Sigmoid colon (tissue), 7 donors: ENCODE measurements around the gene LEFTY2. TPM values are rescaled to one million over a fixed set of nuclear protein-coding genes. Genes with fewer than 3 reads are reported as not detected.

Experiments
- DNase-seq: peaks from one replicate; pipeline ENCODE4 v3.0.0-alpha.2; 2019
- H3K27ac ChIP-seq, 4 donors: fragments of 200-600 bp; sonication (generic); one replicate each; pipeline ENCODE4 v1.5.1; 2016 to 2019; ENCODE audit warnings: mild to moderate bottlenecking in 1 of 4
- H3K27me3 ChIP-seq, 3 donors: fragments of 200-600 bp; sonication (generic); one replicate each; pipeline ENCODE4 v1.5.1; 2019; ENCODE audit warnings: mild to moderate bottlenecking in 1 of 3
- H3K36me3 ChIP-seq, 4 donors: fragments of 200-600 bp; sonication (generic); one replicate each; pipeline ENCODE4 v1.5.1; 2016 to 2019
- H3K4me1 ChIP-seq, 4 donors: fragments of 200-600 bp; sonication (generic); one replicate each; pipeline ENCODE4 v1.5.1; 2017 to 2019
- H3K4me3 ChIP-seq, 4 donors: fragments of 200-600 bp; sonication (generic); one replicate each; pipeline ENCODE4 v1.5.1; 2017 to 2019; ENCODE audit warnings: mild to moderate bottlenecking in 2 of 4, moderate library complexity in 1 of 4
- H3K9me3 ChIP-seq, 4 donors: fragments of 200-600 bp in 3 of 4; sonication (generic) in 3 of 4; one replicate each; pipeline versions ENCODE4 v1.5.1 to v1.6.1; 2013 to 2019
- CTCF ChIP-seq, 4 experiments: fragments of 450-650 bp in 3 of 4; fragments of 200-600 bp in 1 of 4; IDR thresholded peaks; one replicate each; pipeline ENCODE4 v1.5.1; 2016 to 2019; ENCODE audit warnings: antibody characterized with exemption in 4 of 4, mild to moderate bottlenecking in 3 of 4, moderate library complexity in 2 of 4
- EP300 ChIP-seq, 4 donors: sonication (generic); formaldehyde crosslinking; IDR thresholded peaks; one replicate each; pipeline ENCODE4 v1.6.1; 2017; ENCODE audit warnings: antibody characterized with exemption in 4 of 4
- POLR2A ChIP-seq, 2 donors: fragments of 450-650 bp; IDR thresholded peaks; one replicate each; pipeline ENCODE4 v1.6.1; 2016; ENCODE audit warnings: antibody characterized with exemption in 2 of 2, mild to moderate bottlenecking in 2 of 2, moderate library complexity in 2 of 2
- POLR2AphosphoS5 ChIP-seq, 4 donors: sonication (generic); formaldehyde crosslinking; IDR thresholded peaks; one replicate each; pipeline ENCODE4 v1.6.1; 2017; ENCODE audit warnings: antibody characterized with exemption in 4 of 4
- WGBS, 2 donors: extraction: QIAGEN DNeasy Blood & Tissue Kit; methylation state at CpG; one replicate each; pipeline ENCODE4 v1.1.7; 2013; 5-methylcytosine and 5-hydroxymethylcytosine counted together
- intact Hi-C: fragments of 100-400 bp; cut with DNase I; formaldehyde crosslinking; loops from one replicate; pipeline ENCODE4 v1.15.1; 2023
- polyA plus RNA-seq, 3 donors: library from polyadenylated mRNA; stranded (reverse); fragments of 200-250 nt; gene quantifications; one replicate each; pipeline ENCODE4 v1.2.3, GENCODE V29; 2013
- total RNA-seq, 4 donors: library from RNA; depleted of rRNA; stranded (reverse); fragments of >200 nt; gene quantifications; one replicate each; pipeline ENCODE4 v1.1.0, GENCODE V29; 2016
- donor health status: healthy with polysubstance abuse.
- donor health status: Bipolar disorder and iron deficiency.
- donor health status: healthy.

Gene LEFTY2
- total and polyA plus RNA-seq, 7 donors, result 0.71 to 15.6 (median 3.0) TPM; not detected in 3

GRCh38 chr1:225923692-225924555 is 17.1 kb downstream of the LEFTY2 start, which contains the start of gene PYCR2:
Gene PYCR2, minus strand, starts transcription at chr1:225924250. Its CDS starts 140 bp downstream, at chr1:225924110.
- WGBS, 2 donors, result 0% methylated on average over 80 of the region's 80 CpGs

GRCh38 chr1:225923381-225923691 is 17.7 kb downstream of the LEFTY2 start:
- 0 to 2% methylated on average over 8 of the region's 8 CpGs for WGBS, 2 donors

More at GRCh38 chr1:225923692-225924555, 17.1 kb downstream of the LEFTY2 start, which contains the start of gene PYCR2:
- H3K27ac ChIP-seq, result peak within 1 kb of the TSS; percentile 90 to 96 (median 93)
- no peaks in the 10 kb centered on the region for H3K27me3 ChIP-seq
- no peaks in the 10 kb centered on the region for H3K9me3 ChIP-seq
- peaks cover 0 to 37% (median 34%) of the 10 kb centered on the region in 4 donors for H3K4me1 ChIP-seq
- peak within 1 kb of the TSS; percentile 72 to 96 (median 79) for H3K4me3 ChIP-seq
- intact Hi-C loops, result loop anchor here (2.0 to 5.0 kb wide), 6 partner anchors 41 to 497 kb away; partner anchors contain the start of genes H3-3A, LBR, SDE2 and SRP9
- DNase-seq, result peak; percentile 98
- TF ChIP-seq POLR2AphosphoS5 (IDR thresholded peaks at IDR 0.05), result peak; percentile 84 to 97 (median 94)
- TF ChIP-seq POLR2A (IDR thresholded peaks at IDR 0.05), result peak; percentile 73
- no peak for TF ChIP-seq EP300 (IDR thresholded peaks at IDR 0.05)
- TF ChIP-seq CTCF (IDR thresholded peaks at IDR 0.05), result no peak
- peaks cover 0 to 18% (median 10%) of the 10 kb centered on the region in 4 donors for H3K36me3 ChIP-seq

DNA sequence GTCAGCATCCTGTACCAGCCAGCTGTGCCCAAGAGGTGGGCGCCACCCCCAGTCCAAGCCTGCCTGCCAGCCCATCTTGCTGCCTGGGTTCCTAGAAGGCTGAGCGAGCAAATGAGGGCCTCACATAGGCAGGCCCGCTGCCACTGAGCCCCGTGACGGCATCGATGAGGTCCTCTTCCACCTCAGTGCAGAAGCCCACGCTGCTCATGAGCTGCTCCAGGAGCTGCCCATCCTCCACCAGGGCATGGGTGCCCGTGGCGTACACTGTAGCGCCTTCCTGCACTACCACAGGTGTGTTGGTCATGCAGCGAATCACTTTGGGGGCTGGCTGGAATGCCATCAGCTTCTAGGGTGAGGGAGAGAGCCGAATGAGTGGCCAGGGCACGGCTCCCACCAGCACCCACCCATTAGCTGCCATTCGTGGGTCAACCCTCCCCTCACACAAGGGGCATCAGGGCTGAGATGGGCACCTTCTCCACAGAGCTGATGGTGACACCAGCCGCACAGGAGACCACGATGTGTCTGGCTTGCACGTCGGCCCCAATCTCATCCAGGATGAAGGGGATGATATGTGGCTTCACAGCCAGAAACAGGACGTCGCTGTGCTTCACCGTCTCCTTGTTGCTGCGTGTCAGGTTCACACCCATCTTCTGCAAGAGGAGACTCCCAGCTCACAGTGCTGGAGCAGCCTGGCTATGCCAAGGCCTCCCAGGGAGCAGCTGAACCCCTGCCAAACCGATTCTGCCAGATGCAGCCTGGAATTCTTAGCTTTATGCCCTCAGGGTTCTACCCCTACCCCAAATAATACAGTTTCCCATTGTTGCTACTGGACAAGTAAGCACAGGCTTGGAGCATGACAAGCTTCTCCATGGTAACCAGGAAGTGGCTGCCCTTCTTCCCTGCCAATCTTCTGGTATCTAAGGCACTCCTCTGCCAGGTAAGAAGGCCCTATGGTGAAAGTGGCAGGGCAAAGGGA is 19.0 kb downstream of the LEFTY2 start:
- Histone ChIP-seq H3K4me3 (no peak overlapping the region), H3K27ac (no peak overlapping the region), H3K4me1 (peaks cover 0 to 37% (median 34%) of the 10 kb centered on the region in 4 donors), H3K9me3 (no peaks in the 10 kb centered on the region), H3K36me3 (peaks cover 0 to 37% (median 12%) of the 10 kb centered on the region in 4 donors), H3K27me3 (no peaks in the 10 kb centered on the region)
- WGBS, 2 donors, result 89 to 93% methylated on average over 23 of the region's 23 CpGs
- DNase-seq, result no peak
- no peak for TF ChIP-seq POLR2A (IDR thresholded peaks at IDR 0.05)
- no peak for TF ChIP-seq EP300 (IDR thresholded peaks at IDR 0.05)
- no peak for TF ChIP-seq POLR2AphosphoS5 (IDR thresholded peaks at IDR 0.05)
- TF ChIP-seq CTCF (IDR thresholded peaks at IDR 0.05), result no peak
- intact Hi-C loops, result loop anchor here (5.0 kb wide), 4 partner anchors 55 to 495 kb away; partner anchors contain the start of genes H3-3A, LBR and SRP9

More at GRCh38 chr1:225923381-225923691, 17.7 kb downstream of the LEFTY2 start:
- H3K36me3 ChIP-seq, result peaks cover 0 to 24% (median 10%) of the 10 kb centered on the region in 4 donors
- H3K27ac ChIP-seq, result peak overlapping the region; percentile 90 to 96 (median 93)
- H3K27me3 ChIP-seq, result no peaks in the 10 kb centered on the region
- no peak for DNase-seq
- H3K9me3 ChIP-seq, result no peaks in the 10 kb centered on the region
- H3K4me1 ChIP-seq, result peaks cover 0 to 37% (median 34%) of the 10 kb centered on the region in 4 donors
- no peak for TF ChIP-seq EP300 (IDR thresholded peaks at IDR 0.05)
- H3K4me3 ChIP-seq, result peak overlapping the region; percentile 72 to 96 (median 79)
- intact Hi-C loops, result loop anchor here (5.0 kb wide), 4 partner anchors 54 to 496 kb away; partner anchors contain the start of genes H3-3A, LBR and SRP9

GRCh38 chr1:225919906-225920305 is 21.1 kb downstream of the LEFTY2 start:
- Histone ChIP-seq H3K4me1 (peaks cover 0 to 37% (median 33%) of the 10 kb centered on the region in 4 donors), H3K4me3 (no peak overlapping the region), H3K36me3 (peaks cover 0 to 50% (median 12%) of the 10 kb centered on the region in 4 donors), H3K27me3 (no peaks in the 10 kb centered on the region), H3K27ac (peak overlapping the region in 3 of 4 donors; percentile 68 to 74 (median 72)), H3K9me3 (no peaks in the 10 kb centered on the region)
- intact Hi-C loops, result loop anchor here (5.0 kb wide), 4 partner anchors 57 to 493 kb away; partner anchors contain the start of genes H3-3A, LBR and SRP9
- TF ChIP-seq POLR2AphosphoS5 (IDR thresholded peaks at IDR 0.05) (peak in 3 of 4 donors; percentile 11 to 45 (median 40)), POLR2A (IDR thresholded peaks at IDR 0.05) (no peak)
- WGBS, 2 donors, result 29 to 48% methylated on average over 5 of the region's 5 CpGs
- peak; percentile 92 for DNase-seq

GRCh38 chr1:225918280-225918679 is 22.7 kb downstream of the LEFTY2 start:
- H3K27ac ChIP-seq, result no peak overlapping the region
- H3K36me3 ChIP-seq, result peaks cover 0 to 55% (median 12%) of the 10 kb centered on the region in 4 donors
- no peak overlapping the region for H3K4me3 ChIP-seq
- H3K9me3 ChIP-seq, result no peaks in the 10 kb centered on the region
- no peaks in the 10 kb centered on the region for H3K27me3 ChIP-seq
- DNase-seq, result no peak
- TF ChIP-seq EP300 (IDR thresholded peaks at IDR 0.05) (no peak), POLR2AphosphoS5 (IDR thresholded peaks at IDR 0.05) (no peak), POLR2A (IDR thresholded peaks at IDR 0.05) (no peak), CTCF (IDR thresholded peaks at IDR 0.05) (no peak)
- 92 to 96% methylated on average over 4 of the region's 4 CpGs for WGBS, 2 donors
- H3K4me1 ChIP-seq, result peaks cover 0 to 30% (median 28%) of the 10 kb centered on the region in 4 donors
- intact Hi-C loops, result no loop called here
